NCI-H524 (cell line): ENCODE data around the gene SGPP2.
A peak's percentile ranks its signal among the peaks of the same experiment; 100 is the strongest.
"Not testable (repeated sequence)": the region's sequence is repeated elsewhere in the genome, so short reads cannot be mapped to it uniquely, and the experiment has no call there.

Experiments
- DNase-seq, 2 experiments: peaks; one replicate each; lab custom pipeline; 2025; lab: John Stamatoyannopoulos, UW

The SGPP2 gene

GRCh38 chr2:222576171-222577081, 152.1 kb downstream of the SGPP2 start:
- no peak for DNase-seq

GRCh38 chr2:222577341-222577740, 153.0 kb downstream of the SGPP2 start:
- DNase-seq: peak in 1 of 2 experiments; percentile 9

GRCh38 chr2:222582928-222583327, 158.6 kb downstream of the SGPP2 start:
- peak in 1 of 2 experiments; percentile 6 for DNase-seq

- DNase-seq: not testable (repeated sequence)
Measured at GRCh38 chr2:222584589-222584988, 160.2 kb downstream of the SGPP2 start.

GRCh38 chr2:222591661-222592060, 167.3 kb downstream of the SGPP2 start:
- DNase-seq: no peak

- peak in 1 of 2 experiments; percentile 9 for DNase-seq
Measured at GRCh38 chr2:222592176-222592575, 167.8 kb downstream of the SGPP2 start.

GRCh38 chr2:222594679-222595078, 170.3 kb downstream of the SGPP2 start:
- no peak for DNase-seq

GRCh38 chr2:222595581-222595980, 171.2 kb downstream of the SGPP2 start:
- DNase-seq: peak in 1 of 2 experiments; percentile 35

- DNase-seq: no peak
Measured at GRCh38 chr2:222598611-222599010, 174.3 kb downstream of the SGPP2 start.

GRCh38 chr2:222603501-222603900, 179.2 kb downstream of the SGPP2 start:
- no peak for DNase-seq

GRCh38 chr2:222604749-222605515, 180.6 kb downstream of the SGPP2 start:
- no peak for DNase-seq

GRCh38 chr2:222606306-222606705, 182.0 kb downstream of the SGPP2 start:
- no peak for DNase-seq

GRCh38 chr2:222608081-222608480, 183.7 kb downstream of the SGPP2 start:
- DNase-seq: no peak

- DNase-seq: no peak
Measured at GRCh38 chr2:222609381-222609780, 185.0 kb downstream of the SGPP2 start.
